Subcutaneous adipose tissue (tissue), 4 donors: ENCODE data around the gene GSTA4. TPM values are rescaled to one million over a fixed set of nuclear protein-coding genes. Genes with fewer than 3 reads are reported as not detected.

Experiments used
- CTCF ChIP-seq: fragments of 450-650 bp; IDR thresholded peaks from one replicate; pipeline ENCODE4 v1.5.1; 2016; ENCODE audit warnings: low read depth, mild to moderate bottlenecking, control low read depth, antibody characterized with exemption, moderate library complexity
- total RNA-seq, 4 donors: library from RNA; depleted of rRNA; stranded (reverse); fragments of >200 nt; gene quantifications; one replicate each; pipeline ENCODE4 v1.1.0, GENCODE V29; 2016

GSTA4 gene
- total RNA-seq, 4 donors from 2014 or later, result 19.8 to 30.5 (median 24.8) TPM

- no peak for TF ChIP-seq CTCF
These were observed 4.4 kb upstream of the GSTA4 start for GRCh38 chr6:52999456-52999855.

- TF ChIP-seq CTCF, result no peak
These were observed 3.5 kb upstream of the GSTA4 start for GRCh38 chr6:52998603-52999002.

- no peak for TF ChIP-seq CTCF
These were observed 995 bp upstream of the GSTA4 start for GRCh38 chr6:52995913-52996645.

GRCh38 chr6:52994839-52995088 lies 320 bp downstream of the GSTA4 start:
- no peak for TF ChIP-seq CTCF

- TF ChIP-seq CTCF, result no peak
These were observed 849 bp downstream of the GSTA4 start for GRCh38 chr6:52994031-52994838.

- no peak for TF ChIP-seq CTCF
These were observed 1.8 kb downstream of the GSTA4 start for GRCh38 chr6:52992980-52993920.

- TF ChIP-seq CTCF, result no peak
These were observed 4.7 kb downstream of the GSTA4 start for GRCh38 chr6:52990342-52990741.
